ENCODE results near the gene SPOCK1.

SPOCK1 gene

GRCh38 chr5:136985785-136986475, 513.2 kb downstream of the SPOCK1 start:
- TF ChIP-seq CTCF (IDR thresholded peaks at IDR 0.05; ENCODE audit: insufficient read depth, low read length, poor library complexity, severe bottlenecking) = no peak
- no peaks in the 10 kb centered on the region; the same call in 1 of the 2 replicates for H3K27me3 ChIP-seq (replicated peaks; ENCODE audit: control insufficient read depth, insufficient read depth, low read length)
- H3K36me3 ChIP-seq (ENCODE audit: control insufficient read depth, insufficient read depth, low read length) = no peaks in the 10 kb centered on the region
- DNase-seq (ENCODE audit: extremely low read depth, insufficient read length) = no peak
- no peak overlapping the region for H3K4me3 ChIP-seq (replicated peaks; ENCODE audit: low read depth, low read length)

DNA sequence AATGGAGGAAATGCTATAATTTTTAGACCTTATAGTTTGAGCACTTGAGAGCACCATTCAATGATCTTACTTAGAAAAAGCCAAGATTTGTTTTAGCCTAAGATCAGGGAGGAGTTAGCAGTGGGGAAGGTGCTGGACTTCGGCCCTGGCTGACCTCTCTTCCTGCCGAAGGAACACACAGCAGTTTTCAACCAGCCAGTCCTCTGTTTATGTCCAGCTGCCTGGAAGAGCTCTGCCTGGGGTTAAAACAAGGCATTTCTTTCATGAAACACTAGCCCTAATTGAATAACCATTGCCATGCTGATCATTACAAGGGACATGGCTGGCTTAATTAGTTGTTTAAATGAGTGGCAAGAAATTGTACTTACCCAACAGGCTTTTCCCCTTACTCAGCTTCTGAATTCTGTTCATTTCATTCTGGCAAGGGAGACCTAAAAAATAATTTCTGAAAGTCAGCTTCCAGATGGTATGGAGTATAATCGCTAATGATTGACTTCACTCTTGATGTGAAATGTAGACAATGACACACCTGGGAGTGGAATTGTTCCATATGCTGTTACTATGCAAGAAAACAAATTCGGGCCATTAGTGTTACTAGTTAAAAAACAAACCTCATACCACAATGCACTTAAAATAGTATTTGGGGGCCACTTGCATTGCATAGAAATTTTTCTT, 514.2 kb downstream of the SPOCK1 start:
- H3K27me3 ChIP-seq (replicated peaks; ENCODE audit: control insufficient read depth, insufficient read depth, low read length) = no peaks in the 10 kb centered on the region; the same call in 1 of the 2 replicates
- no peak for DNase-seq (ENCODE audit: extremely low read depth, insufficient read length)
- no peak for TF ChIP-seq CTCF (IDR thresholded peaks at IDR 0.05; ENCODE audit: insufficient read depth, low read length, poor library complexity, severe bottlenecking)
- no peaks in the 10 kb centered on the region for H3K36me3 ChIP-seq (ENCODE audit: control insufficient read depth, insufficient read depth, low read length)
- no peak overlapping the region for H3K4me3 ChIP-seq (replicated peaks; ENCODE audit: low read depth, low read length)

DNA sequence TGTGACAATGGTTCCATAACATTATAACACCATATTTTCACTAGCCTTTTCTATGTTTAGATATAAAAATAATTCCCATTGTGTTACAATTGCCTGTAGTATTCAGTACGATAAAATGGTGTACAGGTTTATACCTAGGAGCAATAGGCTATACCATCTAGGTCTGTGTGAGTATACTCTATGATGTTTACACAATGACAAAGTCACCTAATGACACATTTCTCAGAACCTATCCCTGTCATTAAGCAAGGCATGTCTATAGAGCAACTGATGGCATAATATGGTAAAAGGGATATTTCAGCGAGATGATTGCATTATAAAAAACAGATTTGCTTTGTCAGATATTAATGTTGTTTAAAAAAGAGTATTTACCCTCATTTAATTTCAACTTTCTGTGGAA, 517.2 kb downstream of the SPOCK1 start:
- Histone ChIP-seq H3K27me3 (replicated peaks; ENCODE audit: control insufficient read depth, insufficient read depth, low read length) (no peaks in the 10 kb centered on the region), H3K4me3 (replicated peaks; ENCODE audit: low read depth, low read length) (no peak overlapping the region), H3K36me3 (ENCODE audit: control insufficient read depth, insufficient read depth, low read length) (no peaks in the 10 kb centered on the region)
- no peak for TF ChIP-seq CTCF (IDR thresholded peaks at IDR 0.05; ENCODE audit: insufficient read depth, low read length, poor library complexity, severe bottlenecking)
- DNase-seq (ENCODE audit: extremely low read depth, insufficient read length) = no peak

DNA sequence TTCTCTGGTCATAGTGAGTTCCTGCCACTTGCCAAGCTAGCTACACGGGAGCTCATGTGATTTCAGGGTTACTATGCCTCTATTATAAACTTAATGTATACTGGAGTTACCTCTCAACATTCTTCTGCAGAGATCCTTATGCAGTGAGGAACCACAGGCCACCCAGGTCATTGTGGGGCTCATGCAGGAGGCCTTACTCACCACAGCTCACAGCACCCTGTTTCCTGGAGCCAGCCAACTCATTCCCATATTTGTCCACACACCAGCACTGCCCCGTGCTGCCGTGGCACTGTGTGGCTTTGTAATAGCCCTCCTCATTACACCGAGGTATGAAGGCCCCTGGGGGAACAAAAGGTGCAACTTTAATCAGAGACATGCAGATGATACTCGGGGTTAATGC, 520.0 kb downstream of the SPOCK1 start:
- TF ChIP-seq CTCF (IDR thresholded peaks at IDR 0.05; ENCODE audit: insufficient read depth, low read length, poor library complexity, severe bottlenecking) = no peak
- no peak for DNase-seq (ENCODE audit: extremely low read depth, insufficient read length)
- H3K27me3 ChIP-seq (replicated peaks; ENCODE audit: control insufficient read depth, insufficient read depth, low read length) = no peaks in the 10 kb centered on the region

DNA sequence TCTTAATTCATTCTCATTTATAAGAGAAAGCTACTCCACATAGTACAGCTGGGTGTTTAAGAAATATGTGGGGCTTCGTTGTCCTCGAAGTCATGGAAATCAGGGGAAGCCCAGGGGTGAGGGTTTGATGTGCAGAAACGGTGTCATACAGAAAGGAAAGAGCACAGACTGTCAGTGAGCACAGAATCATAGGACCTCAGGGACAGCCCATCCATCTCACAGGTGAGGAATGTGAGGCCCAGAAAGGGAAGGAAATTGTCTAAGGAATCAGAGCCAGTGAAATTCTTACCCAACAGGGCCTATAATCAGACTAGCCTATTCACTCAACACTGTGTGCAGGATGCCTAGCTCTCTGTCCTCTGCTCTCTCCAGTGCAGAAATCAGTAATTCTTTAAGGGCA, 535.6 kb downstream of the SPOCK1 start:
- TF ChIP-seq CTCF (IDR thresholded peaks at IDR 0.05; ENCODE audit: insufficient read depth, low read length, poor library complexity, severe bottlenecking) = no peak
- no peak for DNase-seq (ENCODE audit: extremely low read depth, insufficient read length)
- no peaks in the 10 kb centered on the region for H3K36me3 ChIP-seq (ENCODE audit: control insufficient read depth, insufficient read depth, low read length)
- no peaks in the 10 kb centered on the region for H3K27me3 ChIP-seq (replicated peaks; ENCODE audit: control insufficient read depth, insufficient read depth, low read length)
- H3K4me3 ChIP-seq (replicated peaks; ENCODE audit: low read depth, low read length) = no peak overlapping the region

More for the DNA sequence above, 520.0 kb downstream of the SPOCK1 start:
- no peaks in the 10 kb centered on the region for H3K36me3 ChIP-seq (ENCODE audit: control insufficient read depth, insufficient read depth, low read length)
- no peak overlapping the region for H3K4me3 ChIP-seq (replicated peaks; ENCODE audit: low read depth, low read length)
